HepG2 (cell line): ENCODE data around the gene CPVL. TPM values are rescaled to one million over a fixed set of nuclear protein-coding genes. Genes with fewer than 3 reads are reported as not detected.

Source experiments
- ELF3 ChIP-seq: IDR thresholded peaks from 2 replicates; pipeline ENCODE4 v1.6.1; 2016; ENCODE audit warnings: missing genetic modification reagents, missing compliant biosample characterization
- GFI1 ChIP-seq: sonication (generic); formaldehyde crosslinking; IDR thresholded peaks from 2 replicates; pipeline ENCODE4 v1.5.0; 2020; ENCODE audit warnings: missing genetic modification reagents, mild to moderate bottlenecking, borderline replicate concordance
- KAT7 ChIP-seq: IDR thresholded peaks from 2 replicates; pipeline ENCODE4 v1.6.1; 2018; ENCODE audit warnings: borderline replicate concordance, missing compliant biosample characterization
- KLF9 ChIP-seq: IDR thresholded peaks from 2 replicates; pipeline ENCODE4 v1.6.1; 2016; ENCODE audit warnings: low read depth
- PHF8 ChIP-seq: sonication (generic); formaldehyde crosslinking; IDR thresholded peaks from 2 replicates; pipeline ENCODE4 v1.5.0; 2020; ENCODE audit warnings: missing genetic modification reagents
- PLRG1 ChIP-seq: fragments of 450-650 bp; conservative IDR thresholded peaks from 2 replicates; pipeline ENCODE4 v1.6.1; 2016
- SALL2 ChIP-seq: sonication (generic); formaldehyde crosslinking; IDR thresholded peaks from 2 replicates; pipeline ENCODE4 v1.8.1; 2023; ENCODE audit warnings: mild to moderate bottlenecking, missing genetic modification reagents, inconsistent platforms
- SUZ12 ChIP-seq: fragments of 150-350 bp; IDR thresholded peaks from 2 replicates; pipeline ENCODE4 v1.6.1; 2014; ENCODE audit warnings: low read depth, low read length
- TBX2 ChIP-seq: sonication (generic); formaldehyde crosslinking; IDR thresholded peaks from 2 replicates; pipeline ENCODE4 v1.5.0; 2020; ENCODE audit warnings: missing genetic modification reagents, mild to moderate bottlenecking, borderline replicate concordance
- ZFP90 ChIP-seq: sonication (generic); formaldehyde crosslinking; IDR thresholded peaks from 2 replicates; pipeline ENCODE4 v1.8.0; 2022; ENCODE audit warnings: missing genetic modification reagents, mild to moderate bottlenecking, inconsistent platforms, borderline replicate concordance
- ZNF558 ChIP-seq: sonication (generic); formaldehyde crosslinking; IDR thresholded peaks from 2 replicates; pipeline ENCODE4 v1.9.0; 2022; ENCODE audit warnings: mild to moderate bottlenecking, missing genetic modification reagents, borderline replicate concordance
- ZNF883 ChIP-seq: sonication (generic); formaldehyde crosslinking; IDR thresholded peaks from 2 replicates; pipeline ENCODE4 v1.5.1; 2020; ENCODE audit warnings: mild to moderate bottlenecking, missing genetic modification reagents; ENCODE audit errors: not compliant biosample characterization
- polyA plus RNA-seq, 8 experiments: library from polyadenylated mRNA; depleted of rRNA in 3 of 8; stranded (reverse) in 7 of 8; unstranded in 1 of 8; fragments of >200 nt; fragmentation: Illumina TruSeq in 4 of 8; extraction: Trizol in 4 of 8; gene quantifications; 2 replicates each; pipeline versions ENCODE4 v1.2.1 to v1.2.3, GENCODE V29; 2011 to 2016; ENCODE audit warnings: low read depth in 4 of 8, missing spikeins in 1 of 8, mixed read lengths in 1 of 8; ENCODE audit not compliant: insufficient read depth in 1 of 8
- total RNA-seq, 5 experiments: library from RNA; depleted of rRNA; stranded (reverse); fragments of >200 nt; fragmentation: Illumina TruSeq; extraction: Trizol; gene quantifications; 2 replicates each; pipeline ENCODE4 v1.2.3, GENCODE V29; 2016; ENCODE audit warnings: low read depth in 1 of 5
- TF ChIP-seq, protein P1 (sequence below): sonication (generic); formaldehyde crosslinking; IDR thresholded peaks from 2 replicates; pipeline ENCODE4 v1.5.1; 2020; ENCODE audit warnings: missing genetic modification reagents, mild to moderate bottlenecking, borderline replicate concordance
- TF ChIP-seq, protein P2 (sequence below): sonication (generic); formaldehyde crosslinking; IDR thresholded peaks from 2 replicates; pipeline ENCODE4 v1.4.0; 2020; ENCODE audit warnings: mild to moderate bottlenecking, missing genetic modification reagents
- TF ChIP-seq, protein P3 (sequence below): sonication (generic); formaldehyde crosslinking; IDR thresholded peaks from 2 replicates; pipeline ENCODE4 v1.8.1; 2023; ENCODE audit warnings: missing genetic modification reagents, inconsistent platforms, borderline replicate concordance

CPVL gene
- total and polyA plus RNA-seq, 2 of the 13 experiments (the other 11 are each of a cell fraction or from before 2014, with no cell fraction given), result 59.2 to 294 TPM

DNA sequence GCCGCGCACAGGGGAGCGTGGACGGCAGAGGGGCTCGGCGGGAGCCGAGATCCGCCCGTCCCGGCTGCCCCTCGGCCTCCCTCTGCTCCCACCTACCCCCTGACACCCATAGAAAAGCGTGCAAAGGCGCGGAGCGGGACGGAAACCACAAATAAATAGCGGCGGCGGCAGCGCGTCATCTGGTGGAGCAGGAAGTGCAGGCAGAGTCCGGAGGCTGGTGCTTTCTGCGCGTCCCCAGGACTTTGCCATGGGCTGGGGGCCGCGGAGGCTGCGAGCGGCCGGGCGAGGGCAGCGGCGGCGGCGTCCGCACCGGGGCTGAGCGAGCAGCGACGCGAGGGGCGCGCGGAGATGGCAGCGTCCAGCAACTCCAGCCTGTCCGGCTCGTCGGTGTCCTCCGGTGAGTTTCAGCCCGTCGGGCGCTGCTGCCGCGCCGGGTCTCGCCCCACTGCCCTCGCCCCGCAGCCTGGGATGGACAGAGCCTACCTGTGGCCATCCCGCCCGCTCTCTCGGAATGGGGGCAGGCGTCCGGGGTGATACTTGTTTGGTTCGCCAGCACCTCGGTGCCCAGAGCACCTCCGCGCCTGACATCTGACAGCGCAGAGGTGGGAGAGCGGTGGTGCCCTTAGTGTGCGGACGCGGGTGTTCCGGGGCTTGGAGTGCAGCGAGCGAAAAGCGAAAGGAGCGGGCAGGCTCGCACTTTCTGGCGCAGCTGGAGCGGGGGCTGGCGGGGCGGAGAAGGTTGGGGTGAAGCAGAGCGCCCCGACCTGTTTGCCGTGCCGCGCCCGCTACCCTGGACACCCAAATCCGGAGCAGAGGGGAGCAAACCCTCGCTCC lies 48.5 kb upstream of the CPVL start, which contains the start of gene CHN2 (continued):
- TF ChIP-seq, protein P1, sequence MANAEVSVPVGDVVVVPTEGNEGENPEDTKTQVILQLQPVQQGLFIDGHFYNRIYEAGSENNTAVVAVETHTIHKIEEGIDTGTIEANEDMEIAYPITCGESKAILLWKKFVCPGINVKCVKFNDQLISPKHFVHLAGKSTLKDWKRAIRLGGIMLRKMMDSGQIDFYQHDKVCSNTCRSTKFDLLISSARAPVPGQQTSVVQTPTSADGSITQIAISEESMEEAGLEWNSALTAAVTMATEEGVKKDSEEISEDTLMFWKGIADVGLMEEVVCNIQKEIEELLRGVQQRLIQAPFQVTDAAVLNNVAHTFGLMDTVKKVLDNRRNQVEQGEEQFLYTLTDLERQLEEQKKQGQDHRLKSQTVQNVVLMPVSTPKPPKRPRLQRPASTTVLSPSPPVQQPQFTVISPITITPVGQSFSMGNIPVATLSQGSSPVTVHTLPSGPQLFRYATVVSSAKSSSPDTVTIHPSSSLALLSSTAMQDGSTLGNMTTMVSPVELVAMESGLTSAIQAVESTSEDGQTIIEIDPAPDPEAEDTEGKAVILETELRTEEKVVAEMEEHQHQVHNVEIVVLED (CRISPR knock-in tag), result peak; percentile 49; the same call in 1 of the 2 replicates
- TF ChIP-seq ZFP90 (CRISPR knock-in tag) (peak; percentile 23; the same call in 1 of the 2 replicates), PHF8 (CRISPR knock-in tag) (peak; percentile 73), GFI1 (CRISPR knock-in tag) (peak; percentile 38; the same call in 1 of the 2 replicates), ELF3 (peak; percentile 83), KAT7 (peak; percentile 68), PLRG1 (no peak), SALL2 (CRISPR knock-in tag) (peak; percentile 57; the same call in 1 of the 2 replicates), SUZ12 (no peak), ZNF883 (peak; percentile 81), ZNF558 (CRISPR knock-in tag) (peak; percentile 50; the same call in 1 of the 2 replicates), TBX2 (CRISPR knock-in tag) (peak; percentile 71), KLF9 (CRISPR knock-in tag) (no peak)
- TF ChIP-seq, protein P2, sequence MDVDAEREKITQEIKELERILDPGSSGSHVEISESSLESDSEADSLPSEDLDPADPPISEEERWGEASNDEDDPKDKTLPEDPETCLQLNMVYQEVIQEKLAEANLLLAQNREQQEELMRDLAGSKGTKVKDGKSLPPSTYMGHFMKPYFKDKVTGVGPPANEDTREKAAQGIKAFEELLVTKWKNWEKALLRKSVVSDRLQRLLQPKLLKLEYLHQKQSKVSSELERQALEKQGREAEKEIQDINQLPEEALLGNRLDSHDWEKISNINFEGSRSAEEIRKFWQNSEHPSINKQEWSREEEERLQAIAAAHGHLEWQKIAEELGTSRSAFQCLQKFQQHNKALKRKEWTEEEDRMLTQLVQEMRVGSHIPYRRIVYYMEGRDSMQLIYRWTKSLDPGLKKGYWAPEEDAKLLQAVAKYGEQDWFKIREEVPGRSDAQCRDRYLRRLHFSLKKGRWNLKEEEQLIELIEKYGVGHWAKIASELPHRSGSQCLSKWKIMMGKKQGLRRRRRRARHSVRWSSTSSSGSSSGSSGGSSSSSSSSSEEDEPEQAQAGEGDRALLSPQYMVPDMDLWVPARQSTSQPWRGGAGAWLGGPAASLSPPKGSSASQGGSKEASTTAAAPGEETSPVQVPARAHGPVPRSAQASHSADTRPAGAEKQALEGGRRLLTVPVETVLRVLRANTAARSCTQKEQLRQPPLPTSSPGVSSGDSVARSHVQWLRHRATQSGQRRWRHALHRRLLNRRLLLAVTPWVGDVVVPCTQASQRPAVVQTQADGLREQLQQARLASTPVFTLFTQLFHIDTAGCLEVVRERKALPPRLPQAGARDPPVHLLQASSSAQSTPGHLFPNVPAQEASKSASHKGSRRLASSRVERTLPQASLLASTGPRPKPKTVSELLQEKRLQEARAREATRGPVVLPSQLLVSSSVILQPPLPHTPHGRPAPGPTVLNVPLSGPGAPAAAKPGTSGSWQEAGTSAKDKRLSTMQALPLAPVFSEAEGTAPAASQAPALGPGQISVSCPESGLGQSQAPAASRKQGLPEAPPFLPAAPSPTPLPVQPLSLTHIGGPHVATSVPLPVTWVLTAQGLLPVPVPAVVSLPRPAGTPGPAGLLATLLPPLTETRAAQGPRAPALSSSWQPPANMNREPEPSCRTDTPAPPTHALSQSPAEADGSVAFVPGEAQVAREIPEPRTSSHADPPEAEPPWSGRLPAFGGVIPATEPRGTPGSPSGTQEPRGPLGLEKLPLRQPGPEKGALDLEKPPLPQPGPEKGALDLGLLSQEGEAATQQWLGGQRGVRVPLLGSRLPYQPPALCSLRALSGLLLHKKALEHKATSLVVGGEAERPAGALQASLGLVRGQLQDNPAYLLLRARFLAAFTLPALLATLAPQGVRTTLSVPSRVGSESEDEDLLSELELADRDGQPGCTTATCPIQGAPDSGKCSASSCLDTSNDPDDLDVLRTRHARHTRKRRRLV (CRISPR knock-in tag), result 0 out of 2 replicates have a peak, but pooled peaks have one; percentile 53
- TF ChIP-seq, protein P3, sequence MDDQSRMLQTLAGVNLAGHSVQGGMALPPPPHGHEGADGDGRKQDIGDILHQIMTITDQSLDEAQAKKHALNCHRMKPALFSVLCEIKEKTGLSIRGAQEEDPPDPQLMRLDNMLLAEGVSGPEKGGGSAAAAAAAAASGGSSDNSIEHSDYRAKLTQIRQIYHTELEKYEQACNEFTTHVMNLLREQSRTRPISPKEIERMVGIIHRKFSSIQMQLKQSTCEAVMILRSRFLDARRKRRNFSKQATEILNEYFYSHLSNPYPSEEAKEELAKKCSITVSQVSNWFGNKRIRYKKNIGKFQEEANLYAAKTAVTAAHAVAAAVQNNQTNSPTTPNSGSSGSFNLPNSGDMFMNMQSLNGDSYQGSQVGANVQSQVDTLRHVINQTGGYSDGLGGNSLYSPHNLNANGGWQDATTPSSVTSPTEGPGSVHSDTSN (CRISPR knock-in tag), result no peak
